Tibial artery (tissue), 4 donors: ENCODE measurements around the gene MRPL49.

ENCODE experiments used
- DNase-seq, 2 donors: peaks; one replicate each; pipeline ENCODE4 v3.0.0-alpha.2; 2019
- H3K27ac ChIP-seq, 2 donors: fragments of 200-600 bp; sonication (generic) in 1 of 2; 1 replicate in 1 of 2; 2 replicates in 1 of 2; pipeline ENCODE4 v1.5.1; 2018 to 2019; ENCODE audit warnings: mild to moderate bottlenecking in 1 of 2
- H3K27me3 ChIP-seq, 2 donors: fragments of 200-600 bp; sonication (generic) in 1 of 2; one replicate each; pipeline versions ENCODE4 v1.5.1 to v1.6.0; 2016 to 2019
- H3K36me3 ChIP-seq, 3 donors: fragments of 200-600 bp; sonication (generic) in 2 of 3; one replicate each; pipeline ENCODE4 v1.5.1; 2016 to 2019; ENCODE audit warnings: mild to moderate bottlenecking in 2 of 3
- H3K4me1 ChIP-seq, 4 donors: fragments of 200-600 bp; sonication (generic) in 2 of 4; 1 replicate in 3 of 4; 2 replicates in 1 of 4; pipeline ENCODE4 v1.5.1; 2016 to 2019
- H3K4me3 ChIP-seq, 2 donors: fragments of 200-600 bp; sonication (generic) in 1 of 2; 1 replicate in 1 of 2; 2 replicates in 1 of 2; pipeline ENCODE4 v1.5.1; 2018 to 2019; ENCODE audit warnings: mild to moderate bottlenecking in 2 of 2
- H3K9me3 ChIP-seq, 3 donors: fragments of 200-600 bp; sonication (generic) in 1 of 3; one replicate each; pipeline ENCODE4 v1.5.1; 2016 to 2019
- CTCF ChIP-seq, 2 experiments: fragments of 200-600 bp in 1 of 2; fragments of 450-650 bp in 1 of 2; IDR thresholded peaks; one replicate each; pipeline ENCODE4 v1.5.1; 2017 to 2019; ENCODE audit warnings: antibody characterized with exemption in 2 of 2, mild to moderate bottlenecking in 1 of 2, moderate library complexity in 1 of 2
- intact Hi-C: fragments of 100-400 bp; cut with DNase I; formaldehyde crosslinking; loops from one replicate; pipeline ENCODE4 v1.15.0; 2023; ENCODE audit warnings: low total_unique reads

The MRPL49 gene

DNA sequence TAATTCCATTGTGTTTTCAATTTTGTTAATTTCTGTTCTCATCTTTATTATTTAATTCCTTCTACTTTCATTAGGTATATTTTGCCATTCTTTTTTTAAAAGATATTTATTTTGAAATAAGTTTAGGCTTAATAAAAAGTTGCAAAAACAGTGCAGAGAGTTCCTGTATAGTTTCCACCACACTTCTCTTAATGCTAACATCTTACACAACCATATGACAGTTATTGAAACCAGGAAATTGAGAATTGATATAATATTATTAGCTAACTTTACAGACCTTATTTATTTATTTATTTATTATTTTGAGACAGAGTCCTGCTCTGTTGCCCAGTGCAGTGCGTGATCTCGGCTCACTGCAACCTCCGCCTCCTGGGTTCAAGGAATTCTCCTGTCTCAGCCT, 34.1 kb downstream of the MRPL49 start:
- no peaks in the 10 kb centered on the region for H3K9me3 ChIP-seq
- H3K27ac ChIP-seq: no peak overlapping the region
- H3K27me3 ChIP-seq: no peaks in the 10 kb centered on the region
- DNase-seq: no peak
- H3K36me3 ChIP-seq: no peaks in the 10 kb centered on the region
- no peak overlapping the region for H3K4me3 ChIP-seq
- intact Hi-C loops: no loop called here
- H3K4me1 ChIP-seq: peaks cover 0 to under 1% (median 0%) of the 10 kb centered on the region in 4 donors
- no peak for TF ChIP-seq CTCF (IDR thresholded peaks at IDR 0.05)

GRCh38 chr11:65156926-65157325, 34.8 kb downstream of the MRPL49 start:
- no peaks in the 10 kb centered on the region for H3K4me1 ChIP-seq
- intact Hi-C loops: no loop called here
- no peaks in the 10 kb centered on the region for H3K27me3 ChIP-seq
- H3K27ac ChIP-seq: no peak overlapping the region
- DNase-seq: no peak
- no peak overlapping the region for H3K4me3 ChIP-seq
- TF ChIP-seq CTCF (IDR thresholded peaks at IDR 0.05): no peak
- no peaks in the 10 kb centered on the region for H3K9me3 ChIP-seq
- no peaks in the 10 kb centered on the region for H3K36me3 ChIP-seq

GRCh38 chr11:65157336-65157735, 35.2 kb downstream of the MRPL49 start:
- no peak for DNase-seq
- no peak for TF ChIP-seq CTCF (IDR thresholded peaks at IDR 0.05)

GRCh38 chr11:65159012-65159411, 36.9 kb downstream of the MRPL49 start:
- H3K27ac ChIP-seq: no peak overlapping the region
- H3K9me3 ChIP-seq: no peaks in the 10 kb centered on the region
- intact Hi-C loops: no loop called here
- no peaks in the 10 kb centered on the region for H3K4me1 ChIP-seq
- TF ChIP-seq CTCF (IDR thresholded peaks at IDR 0.05): no peak
- no peak overlapping the region for H3K4me3 ChIP-seq
- no peak for DNase-seq
- H3K27me3 ChIP-seq: no peaks in the 10 kb centered on the region
- H3K36me3 ChIP-seq: no peaks in the 10 kb centered on the region

More at GRCh38 chr11:65157336-65157735, 35.2 kb downstream of the MRPL49 start:
- Histone ChIP-seq H3K27ac (no peak overlapping the region), H3K4me3 (no peak overlapping the region), H3K27me3 (no peaks in the 10 kb centered on the region), H3K9me3 (no peaks in the 10 kb centered on the region), H3K4me1 (no peaks in the 10 kb centered on the region), H3K36me3 (no peaks in the 10 kb centered on the region)
- intact Hi-C loops: no loop called here

- DNase-seq: no peak
- Histone ChIP-seq H3K4me1 (no peaks in the 10 kb centered on the region), H3K27me3 (no peaks in the 10 kb centered on the region), H3K36me3 (no peaks in the 10 kb centered on the region), H3K9me3 (no peaks in the 10 kb centered on the region), H3K27ac (no peak overlapping the region), H3K4me3 (no peak overlapping the region)
- no peak for TF ChIP-seq CTCF (IDR thresholded peaks at IDR 0.05)
- intact Hi-C loops: no loop called here
Measured at GRCh38 chr11:65160643-65161042, 38.5 kb downstream of the MRPL49 start.

- Histone ChIP-seq H3K36me3 (no peaks in the 10 kb centered on the region), H3K9me3 (no peaks in the 10 kb centered on the region), H3K4me1 (peaks cover 0 to 4% (median 0%) of the 10 kb centered on the region in 4 donors), H3K27me3 (no peaks in the 10 kb centered on the region), H3K27ac (no peak overlapping the region), H3K4me3 (no peak overlapping the region)
- no peak for DNase-seq
- intact Hi-C loops: no loop called here
- no peak for TF ChIP-seq CTCF (IDR thresholded peaks at IDR 0.05)
Measured at GRCh38 chr11:65163684-65164083, 41.6 kb downstream of the MRPL49 start.
